ENCODE results near the gene SMYD4.

Gene SMYD4

GRCh38 chr17:1853698-1854097, 24.0 kb upstream of the SMYD4 start:
- H3K36me3 ChIP-seq (ENCODE audit: control insufficient read depth, low read length), result peaks cover 68% of the 10 kb centered on the region

GRCh38 chr17:1852327-1852726, 22.6 kb upstream of the SMYD4 start:
- H3K36me3 ChIP-seq (ENCODE audit: control insufficient read depth, low read length), result peaks cover 79% of the 10 kb centered on the region
- no peaks in the 10 kb centered on the region for H4K20me1 ChIP-seq (ENCODE audit: control insufficient read depth, insufficient read depth, low read depth, low read length)
- TF ChIP-seq EZH2phosphoT487 (IDR thresholded peaks at IDR 0.05; ENCODE audit: borderline replicate concordance, low read length), result no peak
- TF ChIP-seq CTCF (IDR thresholded peaks at IDR 0.05; ENCODE audit: low read depth, low read length, poor library complexity, severe bottlenecking), result no peak

More at GRCh38 chr17:1853698-1854097, 24.0 kb upstream of the SMYD4 start:
- Histone ChIP-seq H3K4me3 (ENCODE audit: low read length) (no peak overlapping the region), H3K4me2 (ENCODE audit: low read length) (no peak overlapping the region), H4K20me1 (ENCODE audit: control insufficient read depth, insufficient read depth, low read depth, low read length) (no peaks in the 10 kb centered on the region), H3F3A (ENCODE audit: control insufficient read depth, insufficient read depth) (peaks cover 13% of the 10 kb centered on the region; the same call in 1 of the 2 replicates), H3K9me2 (replicated peaks; ENCODE audit: control insufficient read depth, low read length) (no peaks in the 10 kb centered on the region), H3K9me3 (ENCODE audit: control insufficient read depth, insufficient read depth, low read length) (no peaks in the 10 kb centered on the region), H3K27me3 (ENCODE audit: control insufficient read depth, low read length) (no peaks in the 10 kb centered on the region), H3K79me2 (ENCODE audit: control insufficient read depth, low read length) (0 out of 2 replicates have a peak, but pooled peaks cover 5% of the 10 kb centered on the region), H3K4me1 (ENCODE audit: control insufficient read depth, low read length) (no peaks in the 10 kb centered on the region), H3K27ac (ENCODE audit: low read depth, low read length) (no peak overlapping the region)
- no peak for TF ChIP-seq EZH2phosphoT487 (IDR thresholded peaks at IDR 0.05; ENCODE audit: borderline replicate concordance, low read length)
- TF ChIP-seq CTCF (IDR thresholded peaks at IDR 0.05; ENCODE audit: low read depth, low read length, poor library complexity, severe bottlenecking), result no peak

GRCh38 chr17:1847191-1847590, 17.5 kb upstream of the SMYD4 start:
- no peak overlapping the region for H3K27ac ChIP-seq (ENCODE audit: low read depth, low read length)
- no peaks in the 10 kb centered on the region for H3K9me2 ChIP-seq (replicated peaks; ENCODE audit: control insufficient read depth, low read length)
- 0 out of 2 replicates have a peak, but pooled peaks cover 3% of the 10 kb centered on the region for H4K20me1 ChIP-seq (ENCODE audit: control insufficient read depth, insufficient read depth, low read depth, low read length)
- H3K4me2 ChIP-seq (ENCODE audit: low read length), result no peak overlapping the region
- no peak overlapping the region for H3K4me3 ChIP-seq (ENCODE audit: low read length)
- H3K27me3 ChIP-seq (ENCODE audit: control insufficient read depth, low read length), result no peaks in the 10 kb centered on the region
- H3K79me2 ChIP-seq (ENCODE audit: control insufficient read depth, low read length), result peaks cover 27% of the 10 kb centered on the region
- peaks cover 85% of the 10 kb centered on the region for H3K36me3 ChIP-seq (ENCODE audit: control insufficient read depth, low read length)
- H3K9me3 ChIP-seq (ENCODE audit: control insufficient read depth, insufficient read depth, low read length), result no peaks in the 10 kb centered on the region
- TF ChIP-seq CTCF (IDR thresholded peaks at IDR 0.05; ENCODE audit: low read depth, low read length, poor library complexity, severe bottlenecking) (no peak), EZH2phosphoT487 (IDR thresholded peaks at IDR 0.05; ENCODE audit: borderline replicate concordance, low read length) (no peak)
- no peaks in the 10 kb centered on the region for H3K4me1 ChIP-seq (ENCODE audit: control insufficient read depth, low read length)
- H3F3A ChIP-seq (ENCODE audit: control insufficient read depth, insufficient read depth), result peaks cover 6% of the 10 kb centered on the region; the same call in 1 of the 2 replicates

More at GRCh38 chr17:1852327-1852726, 22.6 kb upstream of the SMYD4 start:
- Histone ChIP-seq H3K9me3 (ENCODE audit: control insufficient read depth, insufficient read depth, low read length) (no peaks in the 10 kb centered on the region), H3K27ac (ENCODE audit: low read depth, low read length) (no peak overlapping the region), H3K27me3 (ENCODE audit: control insufficient read depth, low read length) (no peaks in the 10 kb centered on the region), H3K4me2 (ENCODE audit: low read length) (no peak overlapping the region), H3F3A (ENCODE audit: control insufficient read depth, insufficient read depth) (peaks cover 13% of the 10 kb centered on the region; the same call in 1 of the 2 replicates), H3K4me1 (ENCODE audit: control insufficient read depth, low read length) (no peaks in the 10 kb centered on the region), H3K79me2 (ENCODE audit: control insufficient read depth, low read length) (peaks cover 5% of the 10 kb centered on the region; the same call in 1 of the 2 replicates), H3K4me3 (ENCODE audit: low read length) (no peak overlapping the region), H3K9me2 (replicated peaks; ENCODE audit: control insufficient read depth, low read length) (no peaks in the 10 kb centered on the region)

Measured in DOHH2 (cell line).